Lung (tissue), 12 donors: Measurements from ENCODE around the gene RGPD3. TPM values are rescaled to one million over a fixed set of nuclear protein-coding genes. Genes with fewer than 3 reads are reported as not detected.

Experiments used
- ATAC-seq: fragments of 200-7000 bp; cut with Tn5 transposase; one replicate; pipeline ENCODE4 v1.9.1; 2020; ENCODE audit warnings: moderate number of reproducible peaks; ENCODE audit not compliant: insufficient read depth, low FRiP score
- DNase-seq, 3 donors: peaks; one replicate each; pipeline ENCODE4 v3.0.0-alpha.2; 2013 to 2017
- H3K27ac ChIP-seq, 2 donors: one replicate each; pipeline ENCODE4 v1.5.1; 2013; ENCODE audit warnings: mild to moderate bottlenecking in 2 of 2, moderate library complexity in 2 of 2, control low read depth in 1 of 2, inconsistent platforms in 1 of 2, low read depth in 1 of 2, low read length in 1 of 2
- H3K27me3 ChIP-seq, 3 donors: one replicate each; pipeline ENCODE4 v1.5.1; 2013; ENCODE audit warnings: low read length in 2 of 3; ENCODE audit not compliant: control insufficient read depth in 3 of 3, insufficient read depth in 3 of 3
- H3K36me3 ChIP-seq, 4 donors: one replicate each; pipeline ENCODE4 v1.5.1; 2013; ENCODE audit warnings: low read length in 4 of 4, mild to moderate bottlenecking in 1 of 4, moderate library complexity in 1 of 4; ENCODE audit not compliant: control insufficient read depth in 4 of 4, insufficient read depth in 4 of 4
- H3K4me1 ChIP-seq, 5 donors: one replicate each; pipeline ENCODE4 v1.5.1; 2013; ENCODE audit warnings: low read length in 5 of 5, mild to moderate bottlenecking in 2 of 5, moderate library complexity in 1 of 5; ENCODE audit not compliant: control insufficient read depth in 5 of 5, insufficient read depth in 5 of 5
- H3K4me3 ChIP-seq: one replicate; pipeline ENCODE4 v1.5.1; 2013; ENCODE audit warnings: mild to moderate bottlenecking, control low read depth, moderate library complexity
- H3K9ac ChIP-seq, 2 donors: one replicate each; pipeline ENCODE4 v1.5.1; 2013; ENCODE audit warnings: low read length in 2 of 2, control low read depth in 1 of 2; ENCODE audit not compliant: insufficient read depth in 1 of 2
- H3K9me3 ChIP-seq, 4 donors: one replicate each; pipeline ENCODE4 v1.5.1; 2013; ENCODE audit warnings: low read length in 3 of 4, mild to moderate bottlenecking in 1 of 4, moderate library complexity in 1 of 4; ENCODE audit not compliant: control insufficient read depth in 4 of 4, insufficient read depth in 3 of 4
- WGBS, 2 donors: extraction: QIAGEN DNeasy Blood & Tissue Kit; methylation state at CpG; one replicate each; pipeline ENCODE4 v1.1.7; 2013; 5-methylcytosine and 5-hydroxymethylcytosine counted together
- polyA plus RNA-seq, 2 donors: library from polyadenylated mRNA; stranded (reverse); fragments of 200-250 nt; gene quantifications; one replicate each; pipeline ENCODE4 v1.2.1, GENCODE V29; 2013
- total RNA-seq, 2 donors: library from RNA; depleted of rRNA in 1 of 2; stranded (reverse); fragments of >200 nt in 1 of 2; gene quantifications; one replicate each; pipeline ENCODE4 v1.2.1, GENCODE V29; 2014 to 2021
- TF ChIP-seq, protein P1 (sequence below): IDR thresholded peaks from 2 replicates; pipeline ENCODE4 v1.5.1; 2012; ENCODE audit warnings: mild to moderate bottlenecking; ENCODE audit errors: control extremely low read depth, extremely low read depth
- donor health status: control.
- donor health status: control.
- donor health status: Bipolar disorder and iron deficiency.
- donor health status: healthy.
- donor health status: DM: yes; HTN: yes; CAD: no.

Gene RGPD3
- total and polyA plus RNA-seq, 4 donors = 0.09 to 0.71 (median 0.17) TPM

DNA sequence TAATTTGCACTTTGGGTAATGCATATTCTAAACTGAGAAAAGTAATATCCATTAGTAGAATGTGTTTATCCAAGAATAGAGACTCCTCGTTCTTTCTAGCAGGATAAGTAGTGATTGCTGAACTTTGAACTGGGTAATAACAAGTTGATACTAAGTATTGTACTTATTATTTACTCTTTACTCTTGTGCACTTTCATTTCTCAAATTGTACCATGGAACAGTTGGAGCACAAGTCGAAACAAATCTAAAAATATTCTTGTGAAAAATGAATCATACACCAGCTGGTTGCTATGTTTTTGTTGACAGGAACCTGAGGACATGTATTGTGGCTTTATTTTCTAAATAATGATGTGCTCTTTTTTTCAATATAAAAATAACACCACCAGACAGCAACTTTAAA, 111.9 kb downstream of the RGPD3 start:
- no peaks in the 10 kb centered on the region for H3K27me3 ChIP-seq
- H3K27ac ChIP-seq = no peak overlapping the region
- TF ChIP-seq, protein P1, sequence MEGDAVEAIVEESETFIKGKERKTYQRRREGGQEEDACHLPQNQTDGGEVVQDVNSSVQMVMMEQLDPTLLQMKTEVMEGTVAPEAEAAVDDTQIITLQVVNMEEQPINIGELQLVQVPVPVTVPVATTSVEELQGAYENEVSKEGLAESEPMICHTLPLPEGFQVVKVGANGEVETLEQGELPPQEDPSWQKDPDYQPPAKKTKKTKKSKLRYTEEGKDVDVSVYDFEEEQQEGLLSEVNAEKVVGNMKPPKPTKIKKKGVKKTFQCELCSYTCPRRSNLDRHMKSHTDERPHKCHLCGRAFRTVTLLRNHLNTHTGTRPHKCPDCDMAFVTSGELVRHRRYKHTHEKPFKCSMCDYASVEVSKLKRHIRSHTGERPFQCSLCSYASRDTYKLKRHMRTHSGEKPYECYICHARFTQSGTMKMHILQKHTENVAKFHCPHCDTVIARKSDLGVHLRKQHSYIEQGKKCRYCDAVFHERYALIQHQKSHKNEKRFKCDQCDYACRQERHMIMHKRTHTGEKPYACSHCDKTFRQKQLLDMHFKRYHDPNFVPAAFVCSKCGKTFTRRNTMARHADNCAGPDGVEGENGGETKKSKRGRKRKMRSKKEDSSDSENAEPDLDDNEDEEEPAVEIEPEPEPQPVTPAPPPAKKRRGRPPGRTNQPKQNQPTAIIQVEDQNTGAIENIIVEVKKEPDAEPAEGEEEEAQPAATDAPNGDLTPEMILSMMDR = no peak
- H3K36me3 ChIP-seq = no peaks in the 10 kb centered on the region
- no peak overlapping the region for H3K9ac ChIP-seq
- H3K4me1 ChIP-seq = peaks cover 0 to 4% (median 0%) of the 10 kb centered on the region in 5 donors
- H3K9me3 ChIP-seq = no peaks in the 10 kb centered on the region
- no peak overlapping the region for H3K4me3 ChIP-seq
- 17 to 57% methylated on average over 2 of the region's 2 CpGs for WGBS, 2 donors
- DNase-seq (no peak), ATAC-seq (no peak)

- no peak for DNase-seq
- H3K9me3 ChIP-seq = no peaks in the 10 kb centered on the region
- ATAC-seq = no peak
- WGBS, 2 donors = 36 to 67% methylated on average over 5 of the region's 5 CpGs
- peaks cover 0 to 4% (median 0%) of the 10 kb centered on the region in 5 donors for H3K4me1 ChIP-seq
- H3K36me3 ChIP-seq = no peaks in the 10 kb centered on the region
- H3K9ac ChIP-seq = no peak overlapping the region
- TF ChIP-seq, protein P1 = no peak
- H3K27ac ChIP-seq = no peak overlapping the region
- H3K27me3 ChIP-seq = no peaks in the 10 kb centered on the region
- no peak overlapping the region for H3K4me3 ChIP-seq
These were observed 114.5 kb downstream of the RGPD3 start for GRCh38 chr2:106353676-106354075.

GRCh38 chr2:106350980-106351379, 117.2 kb downstream of the RGPD3 start:
- Histone ChIP-seq H3K9me3 (no peaks in the 10 kb centered on the region), H3K4me3 (no peak overlapping the region), H3K36me3 (no peaks in the 10 kb centered on the region), H3K27me3 (no peaks in the 10 kb centered on the region), H3K4me1 (peaks cover 0 to 6% (median 0%) of the 10 kb centered on the region in 5 donors), H3K9ac (no peak overlapping the region), H3K27ac (no peak overlapping the region)
- WGBS, 2 donors = 68 to 85% methylated on average over 2 of the region's 2 CpGs
- DNase-seq (peak in 1 of 3 donors; percentile 25), ATAC-seq (no peak)
- TF ChIP-seq, protein P1 = no peak

DNA sequence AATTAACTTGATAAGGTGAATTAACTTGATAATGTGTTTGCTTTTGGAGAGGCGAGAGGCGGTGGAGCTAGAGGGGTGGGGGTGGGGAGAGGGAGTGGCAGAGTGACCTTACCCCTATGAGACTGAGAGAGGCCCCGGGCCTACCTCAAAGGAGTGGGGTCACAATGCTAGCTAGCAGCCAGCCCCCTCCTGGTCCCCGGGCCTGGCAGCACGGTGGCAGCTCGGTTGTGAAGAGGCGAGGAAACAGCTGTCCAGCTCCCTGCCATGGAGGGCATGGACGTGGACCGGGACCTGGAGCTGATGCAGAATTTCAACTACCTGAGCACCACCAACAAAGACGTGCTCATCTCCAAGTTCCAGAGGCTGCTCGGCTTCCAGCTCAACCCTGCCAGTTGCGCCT, 123.9 kb downstream of the RGPD3 start:
- WGBS, 2 donors = 90 to 96% methylated on average over 12 of the region's 12 CpGs
- Histone ChIP-seq H3K27me3 (no peaks in the 10 kb centered on the region), H3K4me1 (peaks cover 0 to 6% (median 0%) of the 10 kb centered on the region in 5 donors), H3K9me3 (no peaks in the 10 kb centered on the region), H3K36me3 (no peaks in the 10 kb centered on the region), H3K4me3 (no peak overlapping the region), H3K27ac (no peak overlapping the region), H3K9ac (no peak overlapping the region)
- no peak for DNase-seq
- ATAC-seq = no peak
- TF ChIP-seq, protein P1 = no peak
